Measurements from ENCODE around the gene KRT33B. TPM values are rescaled to one million over a fixed set of nuclear protein-coding genes. Genes with fewer than 3 reads are reported as not detected.
"Not testable (repeated sequence)": the region's sequence is repeated elsewhere in the genome, so short reads cannot be mapped to it uniquely, and the experiment has no call there.

KRT33B gene
- polyA plus RNA-seq, 1 donor from 2014 or later, result not detected

GRCh38 chr17:41352597-41353366 is 16.8 kb downstream of the KRT33B start:
- no peak for TF ChIP-seq EP300 (conservative IDR thresholded peaks at IDR 0.05; ENCODE audit: poor library complexity, severe bottlenecking)
- no peak for TF ChIP-seq RAD21 (conservative IDR thresholded peaks at IDR 0.05)
- no peak for TF ChIP-seq POLR2AphosphoS5 (IDR thresholded peaks at IDR 0.05)
- TF ChIP-seq REST (IDR thresholded peaks at IDR 0.05; ENCODE audit: borderline replicate concordance), result no peak
- no peak for TF ChIP-seq MXI1 (conservative IDR thresholded peaks at IDR 0.05; ENCODE audit: poor library complexity, severe bottlenecking)
- no peak for TF ChIP-seq SMC3 (conservative IDR thresholded peaks at IDR 0.05; ENCODE audit: poor library complexity)
- TF ChIP-seq CTCF (IDR thresholded peaks at IDR 0.05; ENCODE audit: poor library complexity, severe bottlenecking), result no peak
- no peak for TF ChIP-seq TAF1 (IDR thresholded peaks at IDR 0.05; ENCODE audit: low read depth)
- TF ChIP-seq EZH2 (IDR thresholded peaks at IDR 0.05; ENCODE audit: borderline replicate concordance, insufficient read depth, low read length, poor library complexity, severe bottlenecking), result no peak
- H3K9me3 ChIP-seq (ENCODE audit: low read length), result no peaks in the 10 kb centered on the region
- no peaks in the 10 kb centered on the region for H4K20me1 ChIP-seq (ENCODE audit: insufficient read depth)
- no peaks in the 10 kb centered on the region for H3K27me3 ChIP-seq (ENCODE audit: insufficient read depth, low read depth, low read length)
- no peak overlapping the region for H3K4me2 ChIP-seq (ENCODE audit: low read length)
- no peaks in the 10 kb centered on the region for H3K36me3 ChIP-seq (ENCODE audit: insufficient read depth, low read length)
- H3K9me2 ChIP-seq (ENCODE audit: insufficient read depth, low read length), result no peaks in the 10 kb centered on the region
- no peaks in the 10 kb centered on the region for H3K79me2 ChIP-seq (replicated peaks; ENCODE audit: insufficient read depth, low read length)
- no peak overlapping the region for H3K27ac ChIP-seq (ENCODE audit: low read length)
- H3K9ac ChIP-seq (ENCODE audit: low read length), result no peak overlapping the region
- no peak overlapping the region for H2AFZ ChIP-seq (ENCODE audit: low read depth, low read length)
- H3K4me3 ChIP-seq (ENCODE audit: low read length), result no peak overlapping the region
- H3F3A ChIP-seq (ENCODE audit: insufficient read depth, low read length, poor library complexity, severe bottlenecking), result no peaks in the 10 kb centered on the region

GRCh38 chr17:41351177-41351576 is 18.4 kb downstream of the KRT33B start:
- H3F3A ChIP-seq (ENCODE audit: insufficient read depth, low read length, poor library complexity, severe bottlenecking), result no peaks in the 10 kb centered on the region
- H3K79me2 ChIP-seq (replicated peaks; ENCODE audit: insufficient read depth, low read length), result no peaks in the 10 kb centered on the region
- H3K4me2 ChIP-seq (ENCODE audit: low read length), result no peak overlapping the region
- no peak overlapping the region for H3K9ac ChIP-seq (ENCODE audit: low read length)
- H2AFZ ChIP-seq (ENCODE audit: low read depth, low read length), result no peak overlapping the region
- H3K9me2 ChIP-seq (ENCODE audit: insufficient read depth, low read length), result no peaks in the 10 kb centered on the region
- no peaks in the 10 kb centered on the region for H3K9me3 ChIP-seq (ENCODE audit: low read length)
- H3K27ac ChIP-seq (ENCODE audit: low read length), result no peak overlapping the region
- no peaks in the 10 kb centered on the region for H3K27me3 ChIP-seq (ENCODE audit: insufficient read depth, low read depth, low read length)
- H4K20me1 ChIP-seq (ENCODE audit: insufficient read depth), result no peaks in the 10 kb centered on the region
- H3K36me3 ChIP-seq (ENCODE audit: insufficient read depth, low read length), result no peaks in the 10 kb centered on the region
- no peak overlapping the region for H3K4me3 ChIP-seq (ENCODE audit: low read length)
- TF ChIP-seq MXI1 (conservative IDR thresholded peaks at IDR 0.05; ENCODE audit: poor library complexity, severe bottlenecking) (no peak), POLR2AphosphoS5 (IDR thresholded peaks at IDR 0.05) (no peak), REST (IDR thresholded peaks at IDR 0.05; ENCODE audit: borderline replicate concordance) (no peak)

GRCh38 chr17:41350381-41350878 is 19.2 kb downstream of the KRT33B start, which contains the start of gene KRT33A:
Gene KRT33A, minus strand, starts transcription at chr17:41350828. Its CDS starts 61 bp downstream, at chr17:41350767.
- not testable (repeated sequence) for H3K4me3 ChIP-seq (ENCODE audit: low read length); H3K9me3 ChIP-seq (ENCODE audit: low read length); H3K36me3 ChIP-seq (ENCODE audit: insufficient read depth, low read length); H3K4me2 ChIP-seq (ENCODE audit: low read length); H4K20me1 ChIP-seq (ENCODE audit: insufficient read depth); H3K9me2 ChIP-seq (ENCODE audit: insufficient read depth, low read length); H2AFZ ChIP-seq (ENCODE audit: low read depth, low read length); H3F3A ChIP-seq (ENCODE audit: insufficient read depth, low read length, poor library complexity, severe bottlenecking); H3K9ac ChIP-seq (ENCODE audit: low read length); H3K27me3 ChIP-seq (ENCODE audit: insufficient read depth, low read depth, low read length); H3K79me2 ChIP-seq (replicated peaks; ENCODE audit: insufficient read depth, low read length); H3K27ac ChIP-seq (ENCODE audit: low read length)
